Neural progenitor cell (in vitro differentiated cells): ENCODE results near the gene ZNF521.

ENCODE experiments used
- CTCF ChIP-seq: fragments of 200-600 bp; sonication (generic); IDR thresholded peaks from 2 replicates; pipeline ENCODE4 v1.5.1; 2017; ENCODE audit warnings: antibody characterized with exemption, mild to moderate bottlenecking
- EZH2phosphoT487 ChIP-seq: fragments of 200-600 bp; sonication (generic); IDR thresholded peaks from 2 replicates; pipeline ENCODE4 v1.6.1; 2017; ENCODE audit warnings: antibody characterized with exemption

- TF ChIP-seq EZH2phosphoT487 (no peak), CTCF (no peak)
Measured at GRCh38 chr18:25314151-25314837, 37.7 kb downstream of the ZNF521 start.
